CD14-positive monocyte (primary cell): ENCODE data around the gene TMX4. TPM values are rescaled to one million over a fixed set of nuclear protein-coding genes. Genes with fewer than 3 reads are reported as not detected.

Source experiments
- DNase-seq, 3 donors: peaks; one replicate each; pipeline ENCODE4 v3.0.0-alpha.2; 2011 to 2022
- H2AFZ ChIP-seq: 2 replicates; pipeline ENCODE4 v1.6.0; 2012; ENCODE audit warnings: mild to moderate bottlenecking, low read depth, low read length, inconsistent platforms; ENCODE audit not compliant: insufficient read depth, poor library complexity, severe bottlenecking
- H3K27ac ChIP-seq, 2 donors: 1 replicate in 1 of 2; 2 replicates in 1 of 2; pipeline ENCODE4 v1.5.1; 2012 to 2013; ENCODE audit warnings: low read length in 2 of 2, control low read depth in 1 of 2, inconsistent platforms in 1 of 2, low read depth in 1 of 2, mild to moderate bottlenecking in 1 of 2
- H3K27me3 ChIP-seq, 2 donors: one replicate each; pipeline versions ENCODE4 v1.6.0 to v1.6.1; 2011 to 2013; ENCODE audit warnings: low read length in 2 of 2; ENCODE audit not compliant: control insufficient read depth in 2 of 2, insufficient read depth in 2 of 2
- H3K36me3 ChIP-seq, 2 donors: replicated peaks in 1 of 2; 1 replicate in 1 of 2; 2 replicates in 1 of 2; pipeline versions ENCODE4 v1.5.1 to v1.6.1; 2012 to 2013; ENCODE audit warnings: low read length in 2 of 2, control low read depth in 1 of 2, inconsistent platforms in 1 of 2, mild to moderate bottlenecking in 1 of 2; ENCODE audit not compliant: insufficient read depth in 2 of 2, control insufficient read depth in 1 of 2
- H3K4me1 ChIP-seq, 2 donors: 1 replicate in 1 of 2; 2 replicates in 1 of 2; pipeline versions ENCODE4 v1.5.1 to v1.6.1; 2012 to 2013; ENCODE audit warnings: low read length in 2 of 2, control low read depth in 1 of 2, inconsistent platforms in 1 of 2, mild to moderate bottlenecking in 1 of 2, moderate library complexity in 1 of 2; ENCODE audit not compliant: insufficient read depth in 2 of 2, control insufficient read depth in 1 of 2
- H3K4me2 ChIP-seq: replicated peaks from 2 replicates; pipeline ENCODE3; 2012; ENCODE audit warnings: low read length, moderate library complexity, mild to moderate bottlenecking; ENCODE audit not compliant: poor library complexity, severe bottlenecking; ENCODE audit errors: extremely low read depth
- H3K4me3 ChIP-seq, 3 experiments: fragments of 200-600 bp in 1 of 3; sonication (generic) in 1 of 3; replicated peaks in 1 of 3; 1 replicate in 2 of 3; 2 replicates in 1 of 3; pipeline ENCODE4 v1.5.1; 2011 to 2013; ENCODE audit warnings: low read length in 3 of 3, mild to moderate bottlenecking in 3 of 3, control low read depth in 2 of 3, low read depth in 2 of 3, inconsistent platforms in 1 of 3, moderate library complexity in 1 of 3
- H3K79me2 ChIP-seq: 2 replicates; pipeline ENCODE4 v1.6.0; 2012; ENCODE audit warnings: mild to moderate bottlenecking, control low read depth, inconsistent platforms, low read length, moderate library complexity; ENCODE audit not compliant: insufficient read depth
- H3K9ac ChIP-seq: 2 replicates; pipeline ENCODE4 v1.6.0; 2017; ENCODE audit warnings: low read length, mild to moderate bottlenecking; ENCODE audit not compliant: insufficient read depth, poor library complexity, severe bottlenecking
- H3K9me3 ChIP-seq, 2 donors: replicated peaks in 1 of 2; 1 replicate in 1 of 2; 2 replicates in 1 of 2; pipeline versions ENCODE4 v1.5.1 to v1.6.1; 2012 to 2013; ENCODE audit warnings: low read length in 2 of 2, control low read depth in 1 of 2; ENCODE audit not compliant: control insufficient read depth in 1 of 2, insufficient read depth in 1 of 2
- H4K20me1 ChIP-seq: 2 replicates; pipeline ENCODE4 v1.6.0; 2012; ENCODE audit warnings: mild to moderate bottlenecking, low read length, control low read depth, moderate library complexity; ENCODE audit not compliant: insufficient read depth
- H3K27ac Mint-ChIP-seq, 7 donors: one replicate each; pipeline ENCODE4 v1.8.0; 2020; ENCODE audit warnings: mild to moderate bottlenecking in 7 of 7, mixed read lengths in 7 of 7, moderate library complexity in 6 of 7, inconsistent platforms in 2 of 7
- H3K27me3 Mint-ChIP-seq, 3 donors: one replicate each; pipeline ENCODE4 v1.8.0; 2021 to 2022; ENCODE audit warnings: low read depth in 3 of 3, mild to moderate bottlenecking in 3 of 3, mixed read lengths in 3 of 3, moderate library complexity in 3 of 3, inconsistent platforms in 1 of 3
- H3K36me3 Mint-ChIP-seq, 2 donors: one replicate each; pipeline ENCODE4 v1.8.0; 2020; ENCODE audit warnings: mixed read lengths in 2 of 2, inconsistent platforms in 1 of 2, mild to moderate bottlenecking in 1 of 2
- H3K4me1 Mint-ChIP-seq: one replicate; pipeline ENCODE4 v1.8.0; 2020; ENCODE audit warnings: mild to moderate bottlenecking, mixed read lengths
- H3K4me3 Mint-ChIP-seq, 2 donors: one replicate each; pipeline ENCODE4 v1.8.0; 2020; ENCODE audit warnings: mild to moderate bottlenecking in 2 of 2, mixed read lengths in 2 of 2, moderate library complexity in 1 of 2
- H3K9me3 Mint-ChIP-seq, 7 donors: one replicate each; pipeline ENCODE4 v1.8.0; 2020 to 2022; ENCODE audit warnings: mixed read lengths in 7 of 7, mild to moderate bottlenecking in 6 of 7, moderate library complexity in 6 of 7, inconsistent platforms in 2 of 7
- CTCF ChIP-seq: fragments of 200-600 bp; IDR thresholded peaks from one replicate; pipeline ENCODE4 v1.8.0; 2022; ENCODE audit warnings: antibody characterized with exemption, mild to moderate bottlenecking
- WGBS: methylation state at CpG from one replicate; pipeline ENCODE4 v1.1.5; 2013; ENCODE audit warnings: missing lambda C conversion rate; ENCODE audit not compliant: insufficient coverage; 5-methylcytosine and 5-hydroxymethylcytosine counted together
- intact Hi-C, 2 donors: fragments of 100-400 bp; cut with micrococcal nuclease; formaldehyde crosslinking; loops; one replicate each; pipeline versions ENCODE4 v1.15.0 to v1.15.1; 2023
- polyA plus RNA-seq, 3 donors: library from polyadenylated mRNA; depleted of rRNA in 1 of 3; unstranded in 2 of 3; stranded (reverse) in 1 of 3; fragments of 300-500 nt in 2 of 3; fragments of >200 nt in 1 of 3; fragmentation: Illumina TruSeq in 2 of 3; gene quantifications; 1 replicate in 2 of 3; 2 replicates in 1 of 3; pipeline ENCODE4 v1.2.3, GENCODE V29; 2012 to 2021

The TMX4 gene
- polyA plus RNA-seq, 3 donors: 12.1 to 67.9 (median 55.2) TPM

- WGBS: no CpG with 5 or more reads among the region's 2 CpGs
- Histone ChIP-seq H3K79me2 (peaks cover 5% of the 10 kb centered on the region), H3K36me3 (peaks cover 36 to 67% of the 10 kb centered on the region in 2 donors), H3K9ac (no peak overlapping the region), H3K9me3 (no peaks in the 10 kb centered on the region), H3K27ac (no peak overlapping the region), H4K20me1 (no peaks in the 10 kb centered on the region), H3K27me3 (no peaks in the 10 kb centered on the region), H2AFZ (no peak overlapping the region), H3K4me3 (no peak overlapping the region), H3K4me2 (no peak overlapping the region), H3K4me1 (no peaks in the 10 kb centered on the region)
- intact Hi-C loops: no loop called here
- Mint-ChIP-seq H3K27ac (peak overlapping the region in 1 of 7 donors; percentile 14), H3K36me3 (peaks cover 57 to 62% of the 10 kb centered on the region in 2 donors), H3K9me3 (peaks cover 0 to 2% (median 0%) of the 10 kb centered on the region in 7 donors), H3K4me3 (no peak overlapping the region), H3K27me3 (no peaks in the 10 kb centered on the region), H3K4me1 (peaks cover 10% of the 10 kb centered on the region)
- TF ChIP-seq CTCF: no peak
- no peak for DNase-seq
These were observed 14.5 kb downstream of the TMX4 start for GRCh38 chr20:8005033-8005432.

GRCh38 chr20:8002056-8002455 is 17.5 kb downstream of the TMX4 start:
- Histone ChIP-seq H3K27me3 (no peaks in the 10 kb centered on the region), H3K9me3 (no peaks in the 10 kb centered on the region), H3K36me3 (peaks cover 48 to 79% of the 10 kb centered on the region in 2 donors), H3K4me1 (no peaks in the 10 kb centered on the region), H3K4me2 (no peak overlapping the region), H2AFZ (no peak overlapping the region), H3K79me2 (no peaks in the 10 kb centered on the region), H3K27ac (no peak overlapping the region), H3K9ac (no peak overlapping the region), H4K20me1 (no peaks in the 10 kb centered on the region), H3K4me3 (no peak overlapping the region)
- H3K4me1 Mint-ChIP-seq: peaks cover 7% of the 10 kb centered on the region
- H3K4me3 Mint-ChIP-seq: no peak overlapping the region
- H3K36me3 Mint-ChIP-seq: peaks cover 48 to 55% of the 10 kb centered on the region in 2 donors
- WGBS: no CpG with 5 or more reads among the region's 1 CpG
- DNase-seq: no peak
- no peaks in the 10 kb centered on the region for H3K9me3 Mint-ChIP-seq
- TF ChIP-seq CTCF: no peak
- H3K27me3 Mint-ChIP-seq: no peaks in the 10 kb centered on the region
- intact Hi-C loops: no loop called here
- no peak overlapping the region for H3K27ac Mint-ChIP-seq
